ENCODE measurements around the gene CARM1. TPM values are rescaled to one million over a fixed set of nuclear protein-coding genes. Genes with fewer than 3 reads are reported as not detected.

The CARM1 gene
- total RNA-seq, 1 donor from 2014 or later: 9.2 TPM

GRCh38 chr19:10899151-10899653 lies 27.8 kb downstream of the CARM1 start:
- no peak overlapping the region for H3K4me3 ChIP-seq (ENCODE audit: low read depth, low read length)
- FAIRE-seq (no peak), DNase-seq (ENCODE audit: low read depth) (peak; percentile 59)
- H3K27me3 ChIP-seq (ENCODE audit: control insufficient read depth, insufficient read depth, low read length): no peaks in the 10 kb centered on the region
- TF ChIP-seq CTCF (IDR thresholded peaks at IDR 0.05; ENCODE audit: insufficient read depth, low read length, severe bottlenecking): no peak
- peaks cover 2% of the 10 kb centered on the region for H3K36me3 ChIP-seq (ENCODE audit: control insufficient read depth, insufficient read depth, low read length)

GRCh38 chr19:10907925-10908324 lies 36.6 kb downstream of the CARM1 start:
- H3K4me3 ChIP-seq (ENCODE audit: low read depth, low read length): no peak overlapping the region
- DNase-seq (ENCODE audit: low read depth) (no peak), FAIRE-seq (no peak)
- H3K27me3 ChIP-seq (ENCODE audit: control insufficient read depth, insufficient read depth, low read length): no peaks in the 10 kb centered on the region
- H3K36me3 ChIP-seq (ENCODE audit: control insufficient read depth, insufficient read depth, low read length): peaks cover 35% of the 10 kb centered on the region
- no peak for TF ChIP-seq CTCF (IDR thresholded peaks at IDR 0.05; ENCODE audit: insufficient read depth, low read length, severe bottlenecking)

DNA sequence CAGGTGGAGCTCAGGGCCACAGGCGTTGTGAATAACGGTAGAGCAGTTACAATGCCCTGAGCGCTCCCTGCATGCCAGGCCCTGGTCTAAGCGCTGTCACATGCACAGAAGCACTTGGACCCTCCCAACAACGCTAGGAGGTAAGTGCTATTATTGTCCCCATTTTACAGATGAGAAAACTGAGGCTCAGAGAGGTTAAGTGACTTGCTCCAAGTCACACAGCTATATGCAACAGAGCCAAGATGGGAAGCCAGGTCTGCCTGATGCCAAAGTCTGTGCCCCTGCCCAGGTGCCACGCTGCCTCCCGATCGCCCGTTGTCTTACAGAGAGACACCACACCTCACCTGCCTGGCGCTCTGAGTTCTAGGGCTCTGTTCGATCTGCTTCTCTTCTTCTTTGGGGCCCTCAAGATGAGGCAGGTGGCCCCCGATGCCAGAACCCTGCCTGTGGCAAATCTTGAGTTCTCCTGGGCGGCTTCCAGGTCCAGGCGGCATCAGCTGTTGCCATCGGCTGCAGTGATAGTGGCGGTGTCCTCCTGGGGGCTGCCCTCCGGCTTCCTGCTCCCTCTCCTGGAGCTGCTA lies 37.1 kb downstream of the CARM1 start:
- no peak for FAIRE-seq
- no peak for DNase-seq (ENCODE audit: low read depth)
- H3K27me3 ChIP-seq (ENCODE audit: control insufficient read depth, insufficient read depth, low read length): no peaks in the 10 kb centered on the region
- peaks cover 35% of the 10 kb centered on the region for H3K36me3 ChIP-seq (ENCODE audit: control insufficient read depth, insufficient read depth, low read length)
- H3K4me3 ChIP-seq (ENCODE audit: low read depth, low read length): no peak overlapping the region
- TF ChIP-seq CTCF (IDR thresholded peaks at IDR 0.05; ENCODE audit: insufficient read depth, low read length, severe bottlenecking): no peak

DNA sequence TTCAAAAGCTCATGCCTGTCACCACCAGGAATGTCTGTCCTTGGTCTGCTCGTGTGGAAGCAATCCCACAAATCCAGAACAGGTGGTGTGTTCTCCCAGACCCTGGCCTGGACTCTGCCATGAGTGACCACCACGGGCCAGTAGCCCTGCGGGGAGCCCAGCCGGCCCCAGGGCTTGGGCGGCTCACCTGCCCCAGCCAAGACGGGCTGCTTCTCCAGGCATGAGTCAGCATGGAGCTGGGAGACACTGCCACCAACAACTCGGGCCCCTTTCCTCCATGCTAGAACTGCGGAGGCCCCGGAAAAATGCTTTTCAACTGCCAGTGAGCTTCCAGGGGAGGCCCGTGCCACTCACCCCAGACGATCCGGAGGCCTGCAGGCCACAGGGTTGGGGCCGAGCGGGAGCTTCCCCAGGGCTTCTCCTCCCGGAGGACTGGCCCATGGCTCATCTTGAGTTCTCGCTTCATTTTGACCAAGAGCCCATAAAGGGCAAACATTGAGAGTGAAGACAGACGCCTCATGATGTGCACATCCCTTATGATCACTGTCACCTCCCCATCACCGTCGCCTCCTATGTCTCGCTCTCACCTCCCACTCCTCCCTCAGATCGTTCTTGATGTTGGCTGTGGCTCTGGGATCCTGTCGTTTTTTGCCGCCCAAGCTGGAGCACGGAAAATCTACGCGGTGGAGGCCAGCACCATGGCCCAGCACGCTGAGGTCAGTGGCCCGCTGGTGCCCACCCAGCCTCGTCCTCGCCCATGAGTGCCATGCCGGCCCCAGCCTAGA lies 40.4 kb downstream of the CARM1 start:
- DNase-seq (ENCODE audit: low read depth) (no peak), FAIRE-seq (no peak)
- Histone ChIP-seq H3K4me3 (ENCODE audit: low read depth, low read length) (no peak overlapping the region), H3K36me3 (ENCODE audit: control insufficient read depth, insufficient read depth, low read length) (peaks cover 40% of the 10 kb centered on the region), H3K27me3 (ENCODE audit: control insufficient read depth, insufficient read depth, low read length) (no peaks in the 10 kb centered on the region)
- TF ChIP-seq CTCF (IDR thresholded peaks at IDR 0.05; ENCODE audit: insufficient read depth, low read length, severe bottlenecking): no peak

GRCh38 chr19:10912619-10913018 lies 41.3 kb downstream of the CARM1 start:
- DNase-seq (ENCODE audit: low read depth) (no peak), FAIRE-seq (no peak)
- TF ChIP-seq CTCF (IDR thresholded peaks at IDR 0.05; ENCODE audit: insufficient read depth, low read length, severe bottlenecking): no peak
- H3K27me3 ChIP-seq (ENCODE audit: control insufficient read depth, insufficient read depth, low read length): no peaks in the 10 kb centered on the region
- H3K4me3 ChIP-seq (ENCODE audit: low read depth, low read length): no peak overlapping the region
- peaks cover 38% of the 10 kb centered on the region for H3K36me3 ChIP-seq (ENCODE audit: control insufficient read depth, insufficient read depth, low read length)

Measured in bronchial epithelial cell (primary cell).